Measurements from ENCODE around the gene IER5L.

The IER5L gene

GRCh38 chr9:129220771-129221170, 42.7 kb upstream of the IER5L start:
- no peak for ATAC-seq
- TF ChIP-seq TCF4 (CRISPR knock-in tag; IDR thresholded peaks at IDR 0.05; ENCODE audit: borderline replicate concordance) = no peak
- no peak for TF ChIP-seq CREB5 (CRISPR knock-in tag; IDR thresholded peaks at IDR 0.05; ENCODE audit: low read depth)
- TF ChIP-seq ZC3H10 (CRISPR knock-in tag; IDR thresholded peaks at IDR 0.05) = no peak
- no peak for TF ChIP-seq ESRRG (CRISPR knock-in tag; IDR thresholded peaks at IDR 0.05)
- no peak for TF ChIP-seq ZNF8 (CRISPR knock-in tag; IDR thresholded peaks at IDR 0.05)
- no peak for TF ChIP-seq TSHZ2 (CRISPR knock-in tag; IDR thresholded peaks at IDR 0.05)
- no peak for TF ChIP-seq ZFP3 (CRISPR knock-in tag; IDR thresholded peaks at IDR 0.05)
- TF ChIP-seq CSRNP3 (CRISPR knock-in tag; IDR thresholded peaks at IDR 0.05) = no peak
- no peak for TF ChIP-seq ZNF565 (CRISPR knock-in tag; conservative IDR thresholded peaks at IDR 0.05; ENCODE audit: low read depth)
- no peak for TF ChIP-seq ZFP30 (CRISPR knock-in tag; IDR thresholded peaks at IDR 0.05)
- TF ChIP-seq ISL1 (CRISPR knock-in tag; IDR thresholded peaks at IDR 0.05) = no peak
- no peak for TF ChIP-seq GLIS3 (CRISPR knock-in tag; IDR thresholded peaks at IDR 0.05)
- TF ChIP-seq RARB (CRISPR knock-in tag; IDR thresholded peaks at IDR 0.05) = no peak
- TF ChIP-seq SNAI2 (CRISPR knock-in tag; IDR thresholded peaks at IDR 0.05) = no peak
- TF ChIP-seq CSDC2 (CRISPR knock-in tag; IDR thresholded peaks at IDR 0.05) = no peak
- TF ChIP-seq ARNTL (CRISPR knock-in tag; IDR thresholded peaks at IDR 0.05; ENCODE audit: borderline replicate concordance, low read depth) = no peak
- no peak for TF ChIP-seq PPARA (CRISPR knock-in tag; IDR thresholded peaks at IDR 0.05; ENCODE audit: borderline replicate concordance)
- TF ChIP-seq ZNF70 (CRISPR knock-in tag; IDR thresholded peaks at IDR 0.05) = no peak
- no peak for TF ChIP-seq PATZ1 (CRISPR knock-in tag; IDR thresholded peaks at IDR 0.05; ENCODE audit: borderline replicate concordance)
- no peak for TF ChIP-seq BACH2 (CRISPR knock-in tag; IDR thresholded peaks at IDR 0.05; ENCODE audit: borderline replicate concordance)

- ATAC-seq = no peak
- TF ChIP-seq ZNF8 (CRISPR knock-in tag; IDR thresholded peaks at IDR 0.05) (no peak), TCF4 (CRISPR knock-in tag; IDR thresholded peaks at IDR 0.05; ENCODE audit: borderline replicate concordance) (no peak), ZC3H10 (CRISPR knock-in tag; IDR thresholded peaks at IDR 0.05) (no peak), ESRRG (CRISPR knock-in tag; IDR thresholded peaks at IDR 0.05) (no peak), ZFP30 (CRISPR knock-in tag; IDR thresholded peaks at IDR 0.05) (no peak), ZFP3 (CRISPR knock-in tag; IDR thresholded peaks at IDR 0.05) (no peak), POU6F1 (CRISPR knock-in tag; IDR thresholded peaks at IDR 0.05; ENCODE audit: borderline replicate concordance, low read depth) (no peak), RARB (CRISPR knock-in tag; IDR thresholded peaks at IDR 0.05) (no peak), CSRNP3 (CRISPR knock-in tag; IDR thresholded peaks at IDR 0.05) (no peak), PPARA (CRISPR knock-in tag; IDR thresholded peaks at IDR 0.05; ENCODE audit: borderline replicate concordance) (no peak), ZNF565 (CRISPR knock-in tag; conservative IDR thresholded peaks at IDR 0.05; ENCODE audit: low read depth) (no peak), PATZ1 (CRISPR knock-in tag; IDR thresholded peaks at IDR 0.05; ENCODE audit: borderline replicate concordance) (no peak), ARNTL (CRISPR knock-in tag; IDR thresholded peaks at IDR 0.05; ENCODE audit: borderline replicate concordance, low read depth) (no peak), CSDC2 (CRISPR knock-in tag; IDR thresholded peaks at IDR 0.05) (no peak), ISL1 (CRISPR knock-in tag; IDR thresholded peaks at IDR 0.05) (no peak), OSR1 (CRISPR knock-in tag; IDR thresholded peaks at IDR 0.05) (no peak)
Observed at GRCh38 chr9:129218918-129219317, 40.9 kb upstream of the IER5L start.
